Activated naive CD8-positive, alpha-beta T cell treated with anti-CD3 and anti-CD28 coated beads, Interleukin-2, amount 50 U/mL, for 24 hours (primary cell): Measurements from ENCODE around the gene AHNAK.
"Not testable (repeated sequence)": the region's sequence is repeated elsewhere in the genome, so short reads cannot be mapped to it uniquely, and the experiment has no call there.

Source experiments
- ATAC-seq: fragments of 150-1000 bp; cut with Tn5 transposase; one replicate; pipeline ENCODE4 v1.10.0; 2021
- DNase-seq: peaks from one replicate; pipeline ENCODE4 v3.0.0; 2021
- H3K27ac Mint-ChIP-seq: one replicate; pipeline ENCODE4 v1.8.0; 2021; ENCODE audit warnings: mild to moderate bottlenecking, mixed read lengths
- H3K27me3 Mint-ChIP-seq: one replicate; pipeline ENCODE4 v1.8.0; 2021; ENCODE audit warnings: mixed read lengths
- H3K36me3 Mint-ChIP-seq: one replicate; pipeline ENCODE4 v1.8.0; 2021; ENCODE audit warnings: low read depth, mixed read lengths
- H3K4me1 Mint-ChIP-seq: one replicate; pipeline ENCODE4 v1.8.0; 2021; ENCODE audit warnings: mixed read lengths
- H3K4me3 Mint-ChIP-seq: one replicate; pipeline ENCODE4 v1.8.0; 2021; ENCODE audit warnings: mild to moderate bottlenecking, moderate library complexity, mixed read lengths
- H3K9me3 Mint-ChIP-seq: one replicate; pipeline ENCODE4 v1.8.0; 2021; ENCODE audit warnings: mixed read lengths

Gene AHNAK

DNA sequence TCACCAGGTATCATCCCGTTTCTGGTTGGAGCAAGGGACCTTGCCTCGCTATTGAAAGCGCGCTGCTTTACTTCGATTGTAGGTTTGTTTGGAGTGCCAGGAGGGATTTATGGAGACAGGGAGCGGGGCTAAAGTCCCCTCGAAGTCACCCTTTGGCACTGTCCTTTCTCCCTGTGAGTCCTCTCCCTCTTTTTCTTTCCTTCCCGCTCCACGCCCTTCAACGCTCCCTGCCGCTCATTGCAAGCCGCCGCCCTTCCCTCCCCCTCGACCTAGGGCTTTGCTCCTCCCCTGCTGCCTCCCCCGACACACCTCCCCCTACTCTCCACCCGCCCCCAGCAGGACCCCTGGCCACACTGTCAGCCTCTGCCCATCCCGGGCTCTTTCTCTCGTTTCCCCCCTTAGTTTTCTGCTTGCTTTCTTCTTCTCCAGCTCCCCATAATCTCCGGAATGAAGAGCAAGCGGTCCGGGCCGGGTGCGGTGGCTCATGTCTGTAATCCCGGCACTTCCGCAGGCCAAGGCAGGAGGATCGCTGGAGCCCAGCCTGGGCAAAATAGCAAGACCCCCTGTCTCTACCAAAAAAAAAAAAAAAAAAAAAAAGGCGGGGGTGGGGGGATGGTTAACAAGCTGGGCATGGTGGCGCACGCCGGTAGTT, 41.0 kb downstream of the AHNAK start:
- Mint-ChIP-seq H3K4me3 (no peak overlapping the region), H3K27me3 (peaks cover 21% of the 10 kb centered on the region), H3K36me3 (no peaks in the 10 kb centered on the region), H3K4me1 (peaks cover 8% of the 10 kb centered on the region), H3K9me3 (no peaks in the 10 kb centered on the region), H3K27ac (no peak overlapping the region)
- no peak for DNase-seq
- ATAC-seq, result no peak

DNA sequence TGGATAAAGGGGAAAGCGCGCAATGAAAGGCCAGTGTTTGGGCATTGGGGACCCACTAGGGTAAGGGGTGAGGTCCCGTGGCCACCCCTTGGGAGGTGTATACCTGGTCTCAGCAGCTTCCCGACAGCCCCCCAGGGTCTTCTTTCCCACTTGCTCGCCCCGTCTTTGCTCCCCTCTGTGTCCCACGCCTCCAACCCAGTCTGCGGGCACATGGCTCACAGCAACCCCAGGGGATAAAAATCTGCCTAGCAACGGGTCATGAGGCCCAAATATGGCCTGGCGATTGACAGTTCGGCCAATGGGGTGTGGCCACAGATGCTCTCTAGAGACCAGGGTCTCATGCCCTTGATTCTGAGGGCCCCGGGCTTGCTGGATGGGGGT, 41.6 kb downstream of the AHNAK start:
- Mint-ChIP-seq H3K36me3 (no peaks in the 10 kb centered on the region), H3K4me1 (peaks cover 8% of the 10 kb centered on the region), H3K9me3 (no peaks in the 10 kb centered on the region), H3K27ac (no peak overlapping the region), H3K4me3 (no peak overlapping the region), H3K27me3 (peaks cover 21% of the 10 kb centered on the region)
- DNase-seq (no peak), ATAC-seq (no peak)

DNA sequence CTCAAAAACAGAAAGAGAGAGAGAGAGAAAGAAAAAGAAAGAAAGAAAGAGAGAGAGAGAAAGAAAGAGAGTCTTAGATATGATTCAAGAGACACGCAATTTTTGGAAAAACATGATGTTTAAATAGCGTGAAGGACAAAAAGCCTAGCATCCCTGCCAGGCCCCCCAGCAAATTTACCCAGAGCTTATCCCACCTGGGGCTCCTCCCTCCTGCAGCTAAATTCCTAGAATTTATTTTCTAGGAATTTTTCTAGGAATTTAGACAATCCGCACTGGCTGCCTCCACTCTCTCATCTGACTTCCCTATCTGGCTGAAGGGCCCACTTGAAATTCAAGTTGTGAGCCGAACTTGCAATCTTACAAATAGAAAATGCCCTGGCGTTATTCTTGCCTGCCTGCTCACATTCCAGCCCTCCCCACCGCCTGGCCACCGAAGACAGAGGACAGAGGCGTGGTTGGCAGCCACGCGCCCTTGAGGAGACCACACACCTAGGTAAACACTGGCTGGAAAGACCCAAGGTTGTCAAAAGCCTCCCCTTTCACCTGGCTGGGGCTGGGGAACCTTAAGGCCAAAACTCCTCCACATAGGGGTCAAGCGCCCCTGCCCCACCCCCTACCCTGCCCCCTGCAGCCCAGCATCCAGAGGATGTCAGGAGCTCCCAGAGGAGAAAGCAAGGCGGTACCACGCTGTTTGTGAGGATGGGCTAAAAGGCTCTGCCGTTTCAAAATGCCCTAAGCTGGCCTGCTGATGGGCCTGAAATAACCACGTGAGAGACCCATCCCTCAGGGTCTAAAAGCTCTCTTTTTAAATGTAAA, 42.2 kb downstream of the AHNAK start:
- Mint-ChIP-seq H3K27ac (no peak overlapping the region), H3K9me3 (no peaks in the 10 kb centered on the region), H3K4me1 (peaks cover 8% of the 10 kb centered on the region), H3K36me3 (no peaks in the 10 kb centered on the region), H3K27me3 (peaks cover 21% of the 10 kb centered on the region), H3K4me3 (no peak overlapping the region)
- DNase-seq (no peak), ATAC-seq (no peak)

DNA sequence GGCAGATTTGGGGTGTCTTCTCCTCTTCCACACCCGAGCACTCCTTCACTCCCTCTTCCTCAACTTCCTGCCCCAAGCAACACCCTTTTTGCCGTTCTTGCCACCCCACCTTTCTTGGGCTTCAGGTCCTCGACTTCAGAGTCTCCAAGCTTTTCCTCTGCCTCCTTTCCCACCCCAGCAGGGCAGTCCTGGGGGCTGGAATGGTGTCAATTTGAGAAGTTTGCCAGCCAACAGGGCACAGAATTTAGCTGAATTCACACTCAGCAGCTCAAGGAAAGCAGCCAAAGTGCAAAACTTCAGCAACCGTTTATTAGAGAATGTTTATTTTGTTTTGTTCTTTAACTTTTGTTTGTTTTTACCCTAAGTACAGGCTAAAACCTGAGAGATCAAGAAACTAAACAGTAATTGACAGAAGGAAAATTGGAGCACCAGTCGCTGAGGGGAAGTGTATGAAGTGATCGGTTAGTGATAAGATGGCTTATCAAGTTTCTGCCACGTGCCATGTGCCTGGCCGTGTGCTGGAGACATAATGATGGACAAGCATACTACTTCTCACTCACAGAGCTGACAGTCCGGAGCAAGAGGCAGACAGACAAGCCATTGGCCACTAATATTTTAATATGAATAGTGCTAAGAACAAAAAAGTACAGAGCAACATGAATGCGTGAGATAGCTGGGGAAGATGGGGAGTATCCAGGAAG, 44.4 kb downstream of the AHNAK start:
- H3K27me3 Mint-ChIP-seq, result peaks cover 19% of the 10 kb centered on the region
- DNase-seq (no peak), ATAC-seq (no peak)
- H3K9me3 Mint-ChIP-seq, result no peaks in the 10 kb centered on the region
- no peak overlapping the region for H3K27ac Mint-ChIP-seq
- H3K36me3 Mint-ChIP-seq, result no peaks in the 10 kb centered on the region
- peaks cover 3% of the 10 kb centered on the region for H3K4me1 Mint-ChIP-seq
- H3K4me3 Mint-ChIP-seq, result no peak overlapping the region

DNA sequence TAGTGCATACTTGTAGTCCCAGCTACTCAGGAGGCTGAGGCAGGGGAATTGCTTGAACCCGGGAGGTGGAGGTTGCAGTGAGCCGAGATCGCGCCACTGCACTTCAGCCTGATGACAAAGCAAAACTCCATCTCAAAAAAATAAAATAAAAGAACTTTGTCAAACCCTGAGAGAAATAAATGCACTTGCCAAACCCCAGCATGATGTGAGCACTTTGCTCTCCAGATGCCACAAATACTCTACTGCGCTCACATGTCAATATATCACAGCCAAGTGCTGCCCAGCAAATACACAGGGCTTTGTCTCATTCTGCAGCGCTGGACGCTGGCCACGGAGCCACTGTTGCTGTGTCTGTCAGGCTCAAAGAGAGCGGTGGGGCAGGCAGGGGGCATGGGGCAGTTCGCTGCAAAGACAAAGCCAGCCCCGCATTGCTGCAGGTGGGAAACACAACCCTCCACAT, 45.1 kb downstream of the AHNAK start:
- ATAC-seq, result no peak
- Mint-ChIP-seq H3K27me3 (peaks cover 19% of the 10 kb centered on the region), H3K36me3 (no peaks in the 10 kb centered on the region), H3K4me3 (no peak overlapping the region), H3K27ac (no peak overlapping the region), H3K4me1 (peaks cover 3% of the 10 kb centered on the region), H3K9me3 (no peaks in the 10 kb centered on the region)
- DNase-seq, result no peak

DNA sequence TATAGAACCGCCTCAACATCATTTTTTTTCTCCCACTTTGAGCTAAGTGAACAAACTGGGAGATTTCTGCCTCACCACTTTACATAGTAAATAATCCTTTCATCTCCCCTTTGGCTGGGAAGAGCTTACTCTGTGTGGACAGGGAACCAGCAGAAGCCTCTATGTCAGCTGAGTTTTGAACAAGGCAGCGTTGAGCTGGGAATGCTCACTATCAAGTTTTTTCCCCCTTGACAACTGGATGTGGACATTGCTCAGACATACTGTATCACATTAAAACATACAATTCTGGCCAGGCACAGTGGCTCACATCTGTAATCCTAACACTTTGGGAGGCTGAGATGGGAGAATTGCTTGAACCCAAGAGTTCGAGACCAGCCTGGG, 46.0 kb downstream of the AHNAK start:
- no peak overlapping the region for H3K4me3 Mint-ChIP-seq
- ATAC-seq (no peak), DNase-seq (no peak)
- H3K9me3 Mint-ChIP-seq, result no peaks in the 10 kb centered on the region
- peaks cover 3% of the 10 kb centered on the region for H3K4me1 Mint-ChIP-seq
- H3K27me3 Mint-ChIP-seq, result peaks cover 19% of the 10 kb centered on the region
- H3K27ac Mint-ChIP-seq, result no peak overlapping the region
- H3K36me3 Mint-ChIP-seq, result no peaks in the 10 kb centered on the region

DNA sequence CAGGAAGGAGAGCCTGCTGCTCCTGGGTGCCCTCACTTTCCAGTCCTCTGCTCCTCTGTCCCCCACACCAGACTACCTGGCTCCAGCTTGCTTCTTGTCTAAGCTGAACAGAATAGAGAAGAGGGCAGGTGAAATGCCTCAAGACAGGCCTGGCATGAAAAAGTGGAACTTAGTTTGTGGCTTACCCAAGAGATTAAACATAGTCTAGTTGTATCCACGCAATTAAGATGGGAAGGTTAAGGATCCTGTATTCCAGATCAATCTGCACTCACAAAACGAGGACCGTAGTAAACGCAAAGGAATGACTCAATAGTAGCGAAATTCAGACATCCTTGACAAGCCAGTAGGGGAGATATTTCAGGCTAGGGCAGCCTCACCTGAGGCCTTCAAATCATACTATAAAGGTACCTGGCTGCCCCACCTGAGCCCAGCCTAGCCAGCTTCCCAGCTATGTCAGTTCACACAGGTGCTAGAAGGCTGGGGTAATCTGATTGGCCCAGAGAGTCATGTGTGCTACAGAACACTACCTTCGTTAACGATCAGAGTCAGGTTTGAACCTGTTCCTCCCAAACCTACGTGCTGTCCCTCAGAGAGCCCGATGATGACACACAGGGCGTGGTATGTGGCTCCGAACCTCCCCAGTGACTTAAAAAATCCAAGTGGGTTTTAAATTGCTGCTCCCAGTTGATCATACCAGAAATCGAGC, 46.5 kb downstream of the AHNAK start:
- Mint-ChIP-seq H3K4me3 (no peak overlapping the region), H3K36me3 (no peaks in the 10 kb centered on the region), H3K9me3 (no peaks in the 10 kb centered on the region), H3K27me3 (peaks cover 19% of the 10 kb centered on the region), H3K4me1 (peaks cover 3% of the 10 kb centered on the region), H3K27ac (no peak overlapping the region)
- ATAC-seq (no peak), DNase-seq (no peak)

DNA sequence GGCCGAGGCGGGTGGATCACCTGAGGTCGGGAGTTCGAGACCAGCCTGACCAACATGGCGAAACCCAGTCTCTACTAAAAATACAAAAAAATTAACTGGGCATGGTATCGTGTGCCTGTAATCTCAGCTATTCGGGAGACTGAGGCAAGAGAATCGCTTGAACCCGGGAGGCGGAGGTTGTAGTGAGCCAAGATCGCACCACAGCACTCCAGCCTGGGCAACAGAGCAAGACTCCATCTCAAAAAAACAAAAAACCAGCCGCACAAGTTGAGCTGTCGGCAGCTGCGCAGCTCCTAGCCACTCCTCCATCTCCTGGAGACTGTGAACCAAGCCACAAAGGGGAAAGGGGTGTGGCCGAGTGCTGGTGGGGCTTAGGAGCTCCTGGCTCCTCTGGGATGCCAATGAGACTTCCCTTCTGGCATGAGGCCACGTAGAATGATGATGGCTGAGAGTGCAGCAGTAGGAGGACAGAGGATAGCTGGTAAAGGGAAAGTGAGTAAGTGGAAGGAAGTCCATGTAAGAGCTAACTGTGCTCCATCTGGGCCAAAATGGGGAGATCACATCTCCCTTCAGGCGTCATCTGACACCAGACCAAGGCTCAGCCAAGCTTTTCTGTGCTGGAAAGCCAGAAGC, 47.2 kb downstream of the AHNAK start:
- peaks cover 19% of the 10 kb centered on the region for H3K27me3 Mint-ChIP-seq
- H3K9me3 Mint-ChIP-seq, H3K4me1 Mint-ChIP-seq: not testable (repeated sequence)

DNA sequence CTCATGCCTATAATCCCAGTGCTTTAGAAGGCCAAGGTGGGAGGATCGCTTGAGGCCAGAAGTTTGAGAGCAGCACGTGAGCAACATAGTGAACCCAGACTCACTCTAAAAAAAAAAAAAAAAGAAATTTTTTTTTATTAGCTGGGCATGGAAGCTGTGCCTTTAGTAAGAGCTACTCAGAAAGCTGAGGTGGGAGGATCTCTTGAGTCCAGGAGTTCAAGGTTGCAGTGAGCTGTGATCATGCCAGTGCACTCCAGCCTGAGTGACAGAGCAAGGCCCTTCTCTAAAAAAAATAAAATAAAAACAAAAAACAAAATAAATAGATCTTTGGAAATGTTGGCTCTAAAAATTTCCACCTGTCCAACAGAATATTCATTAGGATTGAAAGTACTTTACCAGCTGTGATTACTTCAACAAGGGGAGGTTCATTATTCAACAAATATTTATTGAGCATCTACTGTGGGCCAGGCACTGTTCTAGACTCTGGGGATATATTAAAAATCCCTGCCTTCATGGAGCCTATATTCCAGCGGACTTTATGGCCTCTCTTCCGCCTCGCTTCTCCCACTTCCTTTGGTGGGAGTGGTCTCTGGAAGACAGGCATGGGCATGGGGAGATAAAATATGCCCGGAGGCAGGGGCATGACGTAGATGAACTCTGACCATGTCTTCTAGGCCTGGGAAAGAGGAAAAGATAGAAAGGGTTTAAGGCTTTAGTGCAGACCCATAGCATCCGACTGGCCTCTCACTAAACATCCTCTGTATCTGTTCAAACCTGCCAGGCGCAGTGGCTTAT, 47.9 kb downstream of the AHNAK start:
- DNase-seq (no peak), ATAC-seq (no peak)
- H3K4me1 Mint-ChIP-seq, result peaks cover 3% of the 10 kb centered on the region
- no peaks in the 10 kb centered on the region for H3K36me3 Mint-ChIP-seq
- H3K27ac Mint-ChIP-seq, result no peak overlapping the region
- no peak overlapping the region for H3K4me3 Mint-ChIP-seq
- no peaks in the 10 kb centered on the region for H3K9me3 Mint-ChIP-seq
- H3K27me3 Mint-ChIP-seq, result peaks cover 21% of the 10 kb centered on the region

More for the DNA sequence above, 47.2 kb downstream of the AHNAK start:
- not testable (repeated sequence) for H3K4me3 Mint-ChIP-seq, H3K27ac Mint-ChIP-seq, DNase-seq, ATAC-seq, H3K36me3 Mint-ChIP-seq

DNA sequence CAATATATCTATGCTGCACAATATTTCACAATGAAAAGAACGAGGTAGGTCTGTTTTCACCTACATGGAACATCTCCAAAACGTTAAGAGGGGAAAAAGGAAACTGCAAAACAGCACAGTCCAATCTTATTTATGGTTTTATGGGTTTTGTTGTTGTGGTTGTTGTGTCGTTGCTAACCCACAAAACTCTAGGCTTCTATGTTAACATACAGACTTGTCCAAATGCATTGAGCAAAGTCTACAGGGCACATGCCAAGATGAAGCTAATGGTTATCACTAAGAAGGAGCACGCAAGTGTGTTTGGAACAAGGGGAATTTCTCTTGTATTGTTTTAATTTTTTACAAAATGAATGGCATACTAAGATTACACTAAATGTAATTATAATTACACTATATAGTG, 48.6 kb downstream of the AHNAK start:
- H3K27ac Mint-ChIP-seq, result no peak overlapping the region
- no peak for ATAC-seq
- no peaks in the 10 kb centered on the region for H3K36me3 Mint-ChIP-seq
- peaks cover 3% of the 10 kb centered on the region for H3K4me1 Mint-ChIP-seq
- no peaks in the 10 kb centered on the region for H3K9me3 Mint-ChIP-seq
- no peak for DNase-seq
- no peak overlapping the region for H3K4me3 Mint-ChIP-seq
- H3K27me3 Mint-ChIP-seq, result peaks cover 20% of the 10 kb centered on the region

DNA sequence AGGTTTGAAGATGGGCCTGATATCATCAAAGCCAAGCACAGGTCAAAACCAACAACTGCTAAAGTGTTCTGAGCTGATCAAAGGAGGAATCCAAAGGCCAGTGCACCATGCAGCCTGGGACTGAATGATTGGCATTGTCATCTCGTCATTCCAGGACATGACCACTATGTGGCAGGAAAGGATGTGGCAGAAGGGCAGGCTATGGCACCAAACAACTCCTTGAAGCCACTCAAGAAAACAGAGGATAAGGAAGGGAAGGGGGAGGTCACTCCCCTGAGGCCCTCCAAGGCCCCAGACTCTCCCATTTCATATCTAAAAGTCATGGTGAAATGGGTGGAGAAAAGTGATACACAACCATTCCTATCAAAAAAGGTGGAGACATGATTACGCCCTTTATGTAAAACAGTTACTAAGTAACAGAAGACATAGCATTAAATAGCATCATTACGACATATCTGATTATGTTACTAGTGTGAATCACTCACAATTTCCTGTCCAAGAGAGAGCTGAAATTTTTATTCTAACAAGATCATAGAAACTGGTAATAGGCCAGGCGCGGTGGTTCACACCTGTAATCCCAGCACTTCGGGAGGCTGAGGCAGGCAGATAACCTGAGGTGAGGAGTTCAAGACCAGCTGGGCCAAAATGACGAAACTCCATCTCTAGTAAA, 49.3 kb downstream of the AHNAK start:
- Mint-ChIP-seq H3K27ac (no peak overlapping the region), H3K4me3 (no peak overlapping the region), H3K27me3 (peaks cover 13% of the 10 kb centered on the region), H3K9me3 (no peaks in the 10 kb centered on the region), H3K36me3 (no peaks in the 10 kb centered on the region), H3K4me1 (no peaks in the 10 kb centered on the region)
- ATAC-seq (peak; percentile 54), DNase-seq (peak; percentile 10)

DNA sequence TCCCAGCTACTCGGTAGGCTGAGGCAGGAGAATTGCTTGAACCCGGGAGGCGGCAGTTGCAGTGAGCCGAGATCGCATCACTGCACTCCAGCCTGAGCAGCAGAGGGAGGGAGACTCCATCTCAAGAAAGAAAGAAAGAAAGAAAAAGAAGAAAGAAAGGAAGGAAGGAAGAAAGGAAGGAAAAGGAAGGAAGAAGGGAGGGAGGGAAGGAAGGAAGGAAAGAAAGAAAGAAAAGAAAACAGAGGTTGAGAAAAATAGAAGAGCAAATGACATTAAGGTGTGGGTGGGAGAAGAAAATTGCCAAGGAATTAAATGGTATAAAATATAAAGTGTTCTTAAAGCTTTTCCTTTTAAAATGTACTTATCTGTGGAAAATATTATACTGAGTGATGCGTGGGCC, 49.9 kb downstream of the AHNAK start:
- no peaks in the 10 kb centered on the region for H3K4me1 Mint-ChIP-seq
- no peak for DNase-seq
- ATAC-seq, result no peak
- no peak overlapping the region for H3K27ac Mint-ChIP-seq
- peaks cover 8% of the 10 kb centered on the region for H3K27me3 Mint-ChIP-seq
- H3K9me3 Mint-ChIP-seq, result no peaks in the 10 kb centered on the region
- no peak overlapping the region for H3K4me3 Mint-ChIP-seq
- no peaks in the 10 kb centered on the region for H3K36me3 Mint-ChIP-seq

DNA sequence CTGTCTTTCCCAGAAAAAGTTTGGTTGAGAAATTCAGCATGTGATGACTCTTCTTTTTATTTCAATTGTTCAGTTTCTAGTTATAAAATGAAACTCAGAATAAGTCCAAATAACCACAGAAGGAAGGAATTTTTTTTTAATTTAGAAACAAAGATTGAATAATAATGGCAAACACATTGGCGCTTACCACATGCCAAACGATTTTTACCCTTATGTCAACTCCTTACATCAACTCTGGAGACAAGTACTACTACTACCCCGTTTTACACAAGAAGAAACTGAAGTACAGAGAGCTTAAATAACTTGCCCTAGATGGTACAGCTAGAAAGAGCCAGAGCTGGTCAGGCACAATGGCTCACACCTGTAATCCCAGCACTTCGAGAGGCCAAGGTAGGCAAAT, 52.4 kb downstream of the AHNAK start:
- DNase-seq (no peak), ATAC-seq (no peak)
- H3K4me1 Mint-ChIP-seq, result no peaks in the 10 kb centered on the region
- no peak overlapping the region for H3K27ac Mint-ChIP-seq
- no peak overlapping the region for H3K4me3 Mint-ChIP-seq
- H3K36me3 Mint-ChIP-seq, result no peaks in the 10 kb centered on the region
- no peaks in the 10 kb centered on the region for H3K9me3 Mint-ChIP-seq
- peaks cover 5% of the 10 kb centered on the region for H3K27me3 Mint-ChIP-seq
